ENCODE measurements around the gene DUT.
"Not testable (repeated sequence)": the region's sequence is repeated elsewhere in the genome, so short reads cannot be mapped to it uniquely, and the experiment has no call there.

The DUT gene

GRCh38 chr15:48326180-48326579, 5.0 kb upstream of the DUT start:
- in situ Hi-C loops (cut with MboI; ENCODE audit: low sequenced_read_pairs), result not testable (repeated sequence)

GRCh38 chr15:48330105-48330785, 984 bp upstream of the DUT start:
- in situ Hi-C loops (cut with MboI; ENCODE audit: low sequenced_read_pairs), result no loop called here

- in situ Hi-C loops (cut with MboI; ENCODE audit: low sequenced_read_pairs), result no loop called here
Observed at GRCh38 chr15:48331796-48332641, 790 bp downstream of the DUT start.

- in situ Hi-C loops (cut with MboI; ENCODE audit: low sequenced_read_pairs), result no loop called here
Observed at GRCh38 chr15:48332642-48333034, 1.4 kb downstream of the DUT start.

GRCh38 chr15:48333540-48333939, 2.3 kb downstream of the DUT start:
- in situ Hi-C loops (cut with MboI; ENCODE audit: low sequenced_read_pairs), result no loop called here

- in situ Hi-C loops (cut with MboI; ENCODE audit: low sequenced_read_pairs), result no loop called here
Observed at GRCh38 chr15:48334260-48334659, 3.0 kb downstream of the DUT start.

GRCh38 chr15:48336940-48337339, 5.7 kb downstream of the DUT start:
- in situ Hi-C loops (cut with MboI; ENCODE audit: low sequenced_read_pairs), result no loop called here

GRCh38 chr15:48337607-48338006, 6.4 kb downstream of the DUT start:
- in situ Hi-C loops (cut with MboI; ENCODE audit: low sequenced_read_pairs), result no loop called here

GRCh38 chr15:48340111-48340510, 8.9 kb downstream of the DUT start:
- in situ Hi-C loops (cut with MboI; ENCODE audit: low sequenced_read_pairs), result no loop called here

- in situ Hi-C loops (cut with MboI; ENCODE audit: low sequenced_read_pairs), result no loop called here
Observed at GRCh38 chr15:48343865-48344264, 12.6 kb downstream of the DUT start.

GRCh38 chr15:48345516-48345915, 14.3 kb downstream of the DUT start:
- in situ Hi-C loops (cut with MboI; ENCODE audit: low sequenced_read_pairs), result no loop called here

- in situ Hi-C loops (cut with MboI; ENCODE audit: low sequenced_read_pairs), result no loop called here
Observed at GRCh38 chr15:48352474-48353072, 21.3 kb downstream of the DUT start.

GRCh38 chr15:48354694-48355303, 23.6 kb downstream of the DUT start:
- in situ Hi-C loops (cut with MboI; ENCODE audit: low sequenced_read_pairs), result no loop called here

- in situ Hi-C loops (cut with MboI; ENCODE audit: low sequenced_read_pairs), result no loop called here
Observed at GRCh38 chr15:48355377-48355776, 24.1 kb downstream of the DUT start.

- in situ Hi-C loops (cut with MboI; ENCODE audit: low sequenced_read_pairs), result no loop called here
Observed at GRCh38 chr15:48358229-48359152, 27.3 kb downstream of the DUT start.

GRCh38 chr15:48360841-48361240, 29.6 kb downstream of the DUT start:
- in situ Hi-C loops (cut with MboI; ENCODE audit: low sequenced_read_pairs), result no loop called here

GRCh38 chr15:48361685-48362084, 30.5 kb downstream of the DUT start:
- in situ Hi-C loops (cut with MboI; ENCODE audit: low sequenced_read_pairs), result no loop called here

- in situ Hi-C loops (cut with MboI; ENCODE audit: low sequenced_read_pairs), result no loop called here
Observed at GRCh38 chr15:48363474-48363873, 32.2 kb downstream of the DUT start.

GRCh38 chr15:48365575-48365974, 34.3 kb downstream of the DUT start:
- in situ Hi-C loops (cut with MboI; ENCODE audit: low sequenced_read_pairs), result no loop called here

- in situ Hi-C loops (cut with MboI; ENCODE audit: low sequenced_read_pairs), result no loop called here
Observed at GRCh38 chr15:48366584-48367312, 35.5 kb downstream of the DUT start.

All from HL-60/S4 treated with phorbol 12-myristate 13-acetate at 8.2 ng/mL for 4 days and 3 days (cell line).